ENCODE results near the gene FBLN1. TPM values are rescaled to one million over a fixed set of nuclear protein-coding genes. Genes with fewer than 3 reads are reported as not detected.

The FBLN1 gene
- total and polyA plus RNA-seq, 2 experiments from 2014 or later, result 137 to 304 TPM

- H3K36me3 ChIP-seq (ENCODE audit: low read depth), result no peaks in the 10 kb centered on the region
- in situ Hi-C loops (cut with MboI), result loop anchor here (10.0 kb wide), 2 partner anchors 385 to 405 kb away; no protein-coding TSS in a partner anchor
- TF ChIP-seq EZH2phosphoT487 (IDR thresholded peaks at IDR 0.05; ENCODE audit: insufficient read depth, low read depth), result no peak
Observed at GRCh38 chr22:45579806-45580725, 77.4 kb downstream of the FBLN1 start.

GRCh38 chr22:45580726-45581381 is 78.2 kb downstream of the FBLN1 start:
- in situ Hi-C loops (cut with MboI), result loop anchor here (10.0 kb wide), 1 partner anchor 384 kb away; no protein-coding TSS in a partner anchor
- Histone ChIP-seq H3K4me1 (ENCODE audit: insufficient read depth) (no peaks in the 10 kb centered on the region), H3K9me3 (ENCODE audit: low read depth) (no peaks in the 10 kb centered on the region), H3F3A (ENCODE audit: insufficient read depth) (no peaks in the 10 kb centered on the region), H3K4me2 (ENCODE audit: unreplicated experiment) (no peak overlapping the region), H3K9me2 (ENCODE audit: insufficient read depth) (no peaks in the 10 kb centered on the region), H3K36me3 (ENCODE audit: low read depth) (no peaks in the 10 kb centered on the region), H3K9ac (no peak overlapping the region), H3K27ac (no peak overlapping the region), H4K20me1 (ENCODE audit: insufficient read depth) (no peaks in the 10 kb centered on the region), H2AFZ (no peak overlapping the region), H3K27me3 (replicated peaks; ENCODE audit: insufficient read depth) (no peaks in the 10 kb centered on the region), H3K4me3 (no peak overlapping the region), H3K79me2 (ENCODE audit: insufficient read depth) (no peaks in the 10 kb centered on the region)
- TF ChIP-seq EZH2phosphoT487 (IDR thresholded peaks at IDR 0.05; ENCODE audit: insufficient read depth, low read depth), result no peak
- no peak for TF ChIP-seq EZH2 (IDR thresholded peaks at IDR 0.05; ENCODE audit: insufficient read depth, poor library complexity, severe bottlenecking)
- no peak for DNase-seq
- WGBS, 2 experiments (ENCODE audit: low coverage in 1 of 2, low lambda C conversion rate in 2 of 2, missing lambda C conversion rate in 2 of 2), result 93 to 94% methylated on average over 25 to 26 of the region's 26 CpGs

More at GRCh38 chr22:45579806-45580725, 77.4 kb downstream of the FBLN1 start:
- H3F3A ChIP-seq (ENCODE audit: insufficient read depth), result no peaks in the 10 kb centered on the region
- no peaks in the 10 kb centered on the region for H3K9me2 ChIP-seq (ENCODE audit: insufficient read depth)
- H3K27me3 ChIP-seq (replicated peaks; ENCODE audit: insufficient read depth), result no peaks in the 10 kb centered on the region
- H3K4me1 ChIP-seq (ENCODE audit: insufficient read depth), result no peaks in the 10 kb centered on the region
- H3K4me2 ChIP-seq (ENCODE audit: unreplicated experiment), result no peak overlapping the region
- no peak overlapping the region for H3K9ac ChIP-seq
- no peaks in the 10 kb centered on the region for H3K79me2 ChIP-seq (ENCODE audit: insufficient read depth)
- no peaks in the 10 kb centered on the region for H3K9me3 ChIP-seq (ENCODE audit: low read depth)
- no peak overlapping the region for H2AFZ ChIP-seq
- H3K27ac ChIP-seq, result no peak overlapping the region
- 80% methylated on average over 29 of the region's 29 CpGs for WGBS, 2 experiments (ENCODE audit: low coverage in 1 of 2, low lambda C conversion rate in 2 of 2, missing lambda C conversion rate in 2 of 2)
- no peak for DNase-seq
- H3K4me3 ChIP-seq, result no peak overlapping the region
- H4K20me1 ChIP-seq (ENCODE audit: insufficient read depth), result no peaks in the 10 kb centered on the region

- Histone ChIP-seq H3K27ac (no peak overlapping the region), H3K4me2 (ENCODE audit: unreplicated experiment) (no peak overlapping the region), H3K4me1 (ENCODE audit: insufficient read depth) (no peaks in the 10 kb centered on the region), H3K9me2 (ENCODE audit: insufficient read depth) (no peaks in the 10 kb centered on the region), H3K27me3 (replicated peaks; ENCODE audit: insufficient read depth) (no peaks in the 10 kb centered on the region), H3K79me2 (ENCODE audit: insufficient read depth) (no peaks in the 10 kb centered on the region), H3K9ac (no peak overlapping the region), H4K20me1 (ENCODE audit: insufficient read depth) (no peaks in the 10 kb centered on the region), H2AFZ (no peak overlapping the region), H3K4me3 (no peak overlapping the region), H3F3A (ENCODE audit: insufficient read depth) (no peaks in the 10 kb centered on the region), H3K9me3 (ENCODE audit: low read depth) (no peaks in the 10 kb centered on the region), H3K36me3 (ENCODE audit: low read depth) (no peaks in the 10 kb centered on the region)
- no peak for DNase-seq
- in situ Hi-C loops (cut with MboI), result loop anchor here (10.0 kb wide), 1 partner anchor 383 kb away; no protein-coding TSS in a partner anchor
- WGBS, 2 experiments (ENCODE audit: low coverage in 1 of 2, low lambda C conversion rate in 2 of 2, missing lambda C conversion rate in 2 of 2), result 79 to 87% methylated on average over 13 to 16 of the region's 16 CpGs
- TF ChIP-seq EZH2phosphoT487 (IDR thresholded peaks at IDR 0.05; ENCODE audit: insufficient read depth, low read depth) (no peak), EZH2 (IDR thresholded peaks at IDR 0.05; ENCODE audit: insufficient read depth, poor library complexity, severe bottlenecking) (no peak)
Observed at GRCh38 chr22:45581549-45582080, 78.9 kb downstream of the FBLN1 start.

- Histone ChIP-seq H3F3A (ENCODE audit: insufficient read depth) (no peaks in the 10 kb centered on the region), H3K9me3 (ENCODE audit: low read depth) (no peaks in the 10 kb centered on the region), H3K36me3 (ENCODE audit: low read depth) (no peaks in the 10 kb centered on the region), H3K79me2 (ENCODE audit: insufficient read depth) (no peaks in the 10 kb centered on the region), H2AFZ (no peak overlapping the region), H3K9me2 (ENCODE audit: insufficient read depth) (no peaks in the 10 kb centered on the region), H3K4me2 (ENCODE audit: unreplicated experiment) (no peak overlapping the region), H3K27ac (no peak overlapping the region), H3K27me3 (replicated peaks; ENCODE audit: insufficient read depth) (no peaks in the 10 kb centered on the region), H3K4me1 (ENCODE audit: insufficient read depth) (no peaks in the 10 kb centered on the region), H4K20me1 (ENCODE audit: insufficient read depth) (no peaks in the 10 kb centered on the region), H3K9ac (no peak overlapping the region), H3K4me3 (no peak overlapping the region)
- no peak for DNase-seq
- no peak for TF ChIP-seq EZH2 (IDR thresholded peaks at IDR 0.05; ENCODE audit: insufficient read depth, poor library complexity, severe bottlenecking)
- no peak for TF ChIP-seq EZH2phosphoT487 (IDR thresholded peaks at IDR 0.05; ENCODE audit: insufficient read depth, low read depth)
- WGBS, 2 experiments (ENCODE audit: low coverage in 1 of 2, low lambda C conversion rate in 2 of 2, missing lambda C conversion rate in 2 of 2), result 65% methylated on average over 15 of the region's 15 CpGs
- in situ Hi-C loops (cut with MboI), result loop anchor here (10.0 kb wide), 1 partner anchor 382 kb away; no protein-coding TSS in a partner anchor
Observed at GRCh38 chr22:45582236-45582954, 79.7 kb downstream of the FBLN1 start.

All from GM23248 (cell line).